ENCODE measurements around the gene SLC35A3. TPM values are rescaled to one million over a fixed set of nuclear protein-coding genes. Genes with fewer than 3 reads are reported as not detected.
A peak's percentile ranks its signal among the peaks of the same experiment; 100 is the strongest.

Gene SLC35A3
- total RNA-seq (ENCODE audit: low replicate concordance) = 22.5 and 38.9 TPM in 2 replicates

- Histone ChIP-seq H3K79me2 (ENCODE audit: low read depth) (peaks cover 32% of the 10 kb centered on the region), H3K4me1 (peaks cover 6% of the 10 kb centered on the region), H3K9me3 (ENCODE audit: low read depth) (no peaks in the 10 kb centered on the region), H3K4me2 (peak within 1 kb of the TSS; percentile 95), H3K9ac (peak within 1 kb of the TSS; percentile 48), H3K27me3 (no peaks in the 10 kb centered on the region), H2AFZ (replicated peaks) (peak within 1 kb of the TSS; percentile 100), H3K27ac (peak within 1 kb of the TSS; percentile 32), H4K20me1 (ENCODE audit: low read depth) (no peaks in the 10 kb centered on the region), H3K4me3 (peak within 1 kb of the TSS; percentile 87), H3K36me3 (no peaks in the 10 kb centered on the region), H3F3A (ENCODE audit: low read depth) (peaks cover 8% of the 10 kb centered on the region)
- H3K4me1 Mint-ChIP-seq = peaks cover 18% of the 10 kb centered on the region
- TF ChIP-seq CTCF (IDR thresholded peaks at IDR 0.05) = no peak
- TF ChIP-seq EZH2phosphoT487 (IDR thresholded peaks at IDR 0.05) = no peak
- TF ChIP-seq EZH2 (IDR thresholded peaks at IDR 0.05) = no peak
- H3K27me3 Mint-ChIP-seq (ENCODE audit: insufficient read depth, low read depth) = peaks cover 8% of the 10 kb centered on the region
- no peaks in the 10 kb centered on the region for H3K9me3 Mint-ChIP-seq
- peak within 1 kb of the TSS; percentile 87 for H3K27ac Mint-ChIP-seq
- H3K4me3 Mint-ChIP-seq = peak within 1 kb of the TSS; percentile 100
- peak; percentile 89 for DNase-seq (ENCODE audit: low spot score)
- no peaks in the 10 kb centered on the region for H3K36me3 Mint-ChIP-seq
These were observed at the start of gene SLC35A3 for GRCh38 chr1:99969729-99970621. Gene SLC35A3 (plus strand): TSS chr1:99969996. CDS start chr1:99993555, 23,559 bp downstream.

DNA sequence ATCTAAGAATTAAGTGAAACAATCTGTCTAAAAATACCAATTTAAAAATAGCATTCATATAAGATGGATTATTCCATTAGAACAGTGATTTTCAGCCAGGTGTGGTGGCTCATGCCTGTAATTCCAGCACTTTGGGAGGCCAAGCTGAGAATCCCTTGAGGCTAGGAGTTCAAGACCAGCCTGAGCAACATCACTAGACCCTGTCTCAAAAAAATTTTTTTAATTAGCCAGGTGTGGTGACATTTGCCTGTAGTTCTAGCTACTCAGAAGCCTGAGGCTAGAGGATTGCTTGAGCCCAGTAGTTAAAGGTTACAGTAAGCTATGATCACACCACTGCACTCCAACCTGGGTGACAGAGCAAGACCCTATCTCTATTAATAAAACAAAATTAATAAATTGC, 35.0 kb upstream of the SLC35A3 start:
- TF ChIP-seq CTCF (IDR thresholded peaks at IDR 0.05) (no peak), EZH2 (IDR thresholded peaks at IDR 0.05) (no peak), EZH2phosphoT487 (IDR thresholded peaks at IDR 0.05) (no peak)
- Histone ChIP-seq H3K27me3 (no peaks in the 10 kb centered on the region), H3K79me2 (ENCODE audit: low read depth) (no peaks in the 10 kb centered on the region), H3K36me3 (no peaks in the 10 kb centered on the region), H3K9me3 (ENCODE audit: low read depth) (no peaks in the 10 kb centered on the region), H3F3A (ENCODE audit: low read depth) (peaks cover 9% of the 10 kb centered on the region), H3K9ac (no peak overlapping the region), H3K27ac (peak overlapping the region; percentile 74), H4K20me1 (ENCODE audit: low read depth) (no peaks in the 10 kb centered on the region), H3K4me2 (peak overlapping the region; percentile 66), H2AFZ (replicated peaks) (no peak overlapping the region), H3K4me3 (no peak overlapping the region), H3K4me1 (peaks cover 26% of the 10 kb centered on the region)
- H3K9me3 Mint-ChIP-seq = no peaks in the 10 kb centered on the region
- no peak overlapping the region for H3K4me3 Mint-ChIP-seq
- no peak overlapping the region for H3K27ac Mint-ChIP-seq
- no peak for DNase-seq (ENCODE audit: low spot score)
- H3K4me1 Mint-ChIP-seq = no peaks in the 10 kb centered on the region
- H3K27me3 Mint-ChIP-seq (ENCODE audit: insufficient read depth, low read depth) = peaks cover 4% of the 10 kb centered on the region
- no peaks in the 10 kb centered on the region for H3K36me3 Mint-ChIP-seq

DNA sequence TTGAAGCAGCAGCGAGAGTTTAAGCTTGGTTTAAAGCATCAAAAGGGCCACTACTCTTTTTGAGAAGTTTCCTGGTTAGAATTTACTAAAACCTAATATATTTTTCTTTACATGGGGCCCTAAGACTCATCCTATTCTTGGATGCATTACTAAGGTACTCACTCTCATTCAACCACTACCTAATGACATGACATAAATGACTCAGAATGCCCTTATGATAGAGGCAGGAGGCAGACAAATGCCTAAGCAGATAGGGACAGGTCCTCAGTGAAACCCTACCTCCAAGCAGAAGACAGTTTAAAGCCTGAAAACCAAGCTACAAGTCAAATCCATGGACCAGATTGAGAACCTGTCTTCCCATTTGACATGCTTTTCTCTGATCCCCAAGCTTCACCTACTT, 34.3 kb upstream of the SLC35A3 start:
- Histone ChIP-seq H3K4me1 (peaks cover 21% of the 10 kb centered on the region), H3F3A (ENCODE audit: low read depth) (peaks cover 9% of the 10 kb centered on the region), H3K9ac (no peak overlapping the region), H3K27ac (no peak overlapping the region), H3K9me3 (ENCODE audit: low read depth) (no peaks in the 10 kb centered on the region), H2AFZ (replicated peaks) (no peak overlapping the region), H3K4me3 (no peak overlapping the region), H3K4me2 (no peak overlapping the region), H3K27me3 (no peaks in the 10 kb centered on the region), H3K36me3 (no peaks in the 10 kb centered on the region), H3K79me2 (ENCODE audit: low read depth) (no peaks in the 10 kb centered on the region), H4K20me1 (ENCODE audit: low read depth) (no peaks in the 10 kb centered on the region)
- DNase-seq (ENCODE audit: low spot score) = no peak
- Mint-ChIP-seq H3K9me3 (no peaks in the 10 kb centered on the region), H3K27me3 (ENCODE audit: insufficient read depth, low read depth) (peaks cover 4% of the 10 kb centered on the region), H3K27ac (no peak overlapping the region), H3K36me3 (no peaks in the 10 kb centered on the region), H3K4me1 (no peaks in the 10 kb centered on the region), H3K4me3 (no peak overlapping the region)
- TF ChIP-seq EZH2phosphoT487 (IDR thresholded peaks at IDR 0.05) (no peak), CTCF (IDR thresholded peaks at IDR 0.05) (no peak), EZH2 (IDR thresholded peaks at IDR 0.05) (no peak)

Data from neural progenitor cell (in vitro differentiated cells).